NCI-H2029 (cell line): Measurements from ENCODE around the gene EXOC1.

Source experiments
- DNase-seq: peaks from one replicate; lab custom pipeline; 2025; lab: John Stamatoyannopoulos, UW

Gene EXOC1

GRCh38 chr4:55951191-55951922 is 97.9 kb downstream of the EXOC1 start:
- DNase-seq, result no peak
